HG02884 (cell line): Measurements from ENCODE around the gene DGCR8.
A peak's percentile ranks its signal among the peaks of the same experiment; 100 is the strongest.

Experiments used
- ATAC-seq: cut with Tn5 transposase; IDR thresholded peaks from one replicate; pipeline ENCODE4 v1.9.1; 2021; ENCODE audit warnings: mild to moderate bottlenecking, moderate library complexity; ENCODE audit not compliant: unreplicated experiment

Gene DGCR8

GRCh38 chr22:20121856-20122415, 41.9 kb downstream of the DGCR8 start:
- no peak for ATAC-seq

GRCh38 chr22:20123366-20124082, 43.5 kb downstream of the DGCR8 start:
- ATAC-seq: no peak

- no peak for ATAC-seq
Measured at GRCh38 chr22:20124083-20124787, 44.2 kb downstream of the DGCR8 start.

- no peak for ATAC-seq
Measured at GRCh38 chr22:20125201-20126174, 45.4 kb downstream of the DGCR8 start.

- no peak for ATAC-seq
Measured at GRCh38 chr22:20126284-20127029, 46.4 kb downstream of the DGCR8 start.

GRCh38 chr22:20127318-20127868, 47.4 kb downstream of the DGCR8 start:
- ATAC-seq: no peak

- no peak for ATAC-seq
Measured at GRCh38 chr22:20127869-20128618, 48.0 kb downstream of the DGCR8 start.

- no peak for ATAC-seq
Measured at GRCh38 chr22:20128619-20128901, 48.5 kb downstream of the DGCR8 start.

GRCh38 chr22:20128902-20129746, 49.1 kb downstream of the DGCR8 start:
- no peak for ATAC-seq

- no peak for ATAC-seq
Measured at GRCh38 chr22:20129747-20130014, 49.6 kb downstream of the DGCR8 start.

GRCh38 chr22:20130319-20130718, 50.3 kb downstream of the DGCR8 start:
- no peak for ATAC-seq

- peak; percentile 42 for ATAC-seq
Measured at GRCh38 chr22:20130731-20131596, 50.9 kb downstream of the DGCR8 start.

- peak; percentile 45 for ATAC-seq
Measured at GRCh38 chr22:20131597-20131858, 51.5 kb downstream of the DGCR8 start, which contains the start of gene ZDHHC8. TSS of gene ZDHHC8 (plus strand) at chr22:20131804. CDS start at chr22:20131948, 144 bp downstream.

GRCh38 chr22:20131859-20132685, 52.0 kb downstream of the DGCR8 start:
- no peak for ATAC-seq

- ATAC-seq: no peak
Measured at GRCh38 chr22:20132686-20133246, 52.7 kb downstream of the DGCR8 start.

- no peak for ATAC-seq
Measured at GRCh38 chr22:20133930-20134549, 54.0 kb downstream of the DGCR8 start.
